Neural progenitor cell (in vitro differentiated cells): ENCODE results near the gene PER2. TPM values are rescaled to one million over a fixed set of nuclear protein-coding genes. Genes with fewer than 3 reads are reported as not detected.

Source experiments
- DNase-seq: peaks from one replicate; pipeline ENCODE4 v3.0.0-alpha.2; 2016; ENCODE audit warnings: low spot score
- H2AFZ ChIP-seq: fragments of 200-600 bp; sonication (generic); replicated peaks from 2 replicates; pipeline ENCODE4 v1.6.1; 2016; ENCODE audit warnings: antibody characterized with exemption
- H3F3A ChIP-seq: fragments of 200-600 bp; sonication (generic); 2 replicates; pipeline ENCODE4 v1.6.1; 2016; ENCODE audit warnings: antibody characterized with exemption, low read depth
- H3K27ac ChIP-seq: fragments of 200-600 bp; sonication (generic); 2 replicates; pipeline ENCODE4 v1.5.1; 2016; ENCODE audit warnings: mild to moderate bottlenecking
- H3K27me3 ChIP-seq: fragments of 200-600 bp; sonication (generic); 2 replicates; pipeline ENCODE4 v1.6.1; 2016; ENCODE audit warnings: mild to moderate bottlenecking, moderate library complexity
- H3K36me3 ChIP-seq: fragments of 200-600 bp; sonication (generic); 2 replicates; pipeline ENCODE4 v1.5.1; 2016
- H3K4me1 ChIP-seq: fragments of 200-600 bp; sonication (generic); 2 replicates; pipeline ENCODE4 v1.6.1; 2016; ENCODE audit warnings: mixed run types
- H3K4me2 ChIP-seq: fragments of 200-600 bp; sonication (generic); 2 replicates; pipeline ENCODE4 v1.6.1; 2016
- H3K4me3 ChIP-seq: fragments of 200-600 bp; sonication (generic); 2 replicates; pipeline ENCODE4 v1.5.1; 2016
- H3K79me2 ChIP-seq: fragments of 200-600 bp; sonication (generic); 2 replicates; pipeline ENCODE4 v1.6.1; 2016; ENCODE audit warnings: low read depth
- H3K9ac ChIP-seq: fragments of 200-600 bp; sonication (generic); 2 replicates; pipeline ENCODE4 v1.6.1; 2016
- H3K9me3 ChIP-seq: fragments of 200-600 bp; sonication (generic); 2 replicates; pipeline ENCODE4 v1.5.1; 2016; ENCODE audit warnings: low read depth
- H4K20me1 ChIP-seq: fragments of 200-600 bp; sonication (generic); 2 replicates; pipeline ENCODE4 v1.6.1; 2016; ENCODE audit warnings: low read depth
- H3K27ac Mint-ChIP-seq: 3 replicates; pipeline ENCODE4 v1.8.0; 2021; ENCODE audit warnings: mixed read lengths
- H3K27me3 Mint-ChIP-seq: 2 replicates; pipeline ENCODE4 v1.8.0; 2022; ENCODE audit warnings: low read depth, mild to moderate bottlenecking, inconsistent platforms, moderate library complexity, mixed read lengths; ENCODE audit not compliant: insufficient read depth
- H3K36me3 Mint-ChIP-seq: 3 replicates; pipeline ENCODE4 v1.8.0; 2021; ENCODE audit warnings: mixed read lengths
- H3K4me1 Mint-ChIP-seq: 3 replicates; pipeline ENCODE4 v1.8.0; 2021; ENCODE audit warnings: mixed read lengths
- H3K4me3 Mint-ChIP-seq: 3 replicates; pipeline ENCODE4 v1.8.0; 2021; ENCODE audit warnings: mild to moderate bottlenecking, moderate library complexity, mixed read lengths
- H3K9me3 Mint-ChIP-seq: 3 replicates; pipeline ENCODE4 v1.8.0; 2020; ENCODE audit warnings: mixed read lengths
- CTCF ChIP-seq: fragments of 200-600 bp; sonication (generic); IDR thresholded peaks from 2 replicates; pipeline ENCODE4 v1.5.1; 2017; ENCODE audit warnings: antibody characterized with exemption, mild to moderate bottlenecking
- EZH2 ChIP-seq: fragments of 200-600 bp; sonication (generic); IDR thresholded peaks from 2 replicates; pipeline ENCODE4 v1.6.1; 2017; ENCODE audit warnings: antibody characterized with exemption, mild to moderate bottlenecking, moderate library complexity
- EZH2phosphoT487 ChIP-seq: fragments of 200-600 bp; sonication (generic); IDR thresholded peaks from 2 replicates; pipeline ENCODE4 v1.6.1; 2017; ENCODE audit warnings: antibody characterized with exemption
- total RNA-seq: library from RNA; depleted of rRNA; stranded (reverse); fragments of >200 nt; gene quantifications from 2 replicates; pipeline ENCODE4 v1.2.3, GENCODE V29; 2015; ENCODE audit warnings: low replicate concordance

The PER2 gene
- total RNA-seq, 1 donor from 2014 or later = 1.4 TPM

- Mint-ChIP-seq H3K27me3 (peaks cover 4% of the 10 kb centered on the region), H3K36me3 (peaks cover 17% of the 10 kb centered on the region), H3K4me1 (peaks cover 34% of the 10 kb centered on the region), H3K9me3 (no peaks in the 10 kb centered on the region), H3K27ac (no peak overlapping the region), H3K4me3 (no peak overlapping the region)
- Histone ChIP-seq H3K4me1 (no peaks in the 10 kb centered on the region), H2AFZ (no peak overlapping the region), H3K4me3 (no peak overlapping the region), H3K9me3 (no peaks in the 10 kb centered on the region), H3K27me3 (no peaks in the 10 kb centered on the region), H3F3A (peaks cover 4% of the 10 kb centered on the region), H3K36me3 (no peaks in the 10 kb centered on the region), H3K79me2 (no peaks in the 10 kb centered on the region), H3K4me2 (no peak overlapping the region), H3K9ac (no peak overlapping the region), H4K20me1 (no peaks in the 10 kb centered on the region), H3K27ac (no peak overlapping the region)
- TF ChIP-seq EZH2 (no peak), EZH2phosphoT487 (no peak), CTCF (no peak)
- no peak for DNase-seq
Observed at GRCh38 chr2:238262496-238263122, 25.8 kb downstream of the PER2 start.

GRCh38 chr2:238261718-238262375 lies 26.6 kb downstream of the PER2 start:
- Histone ChIP-seq H3K4me3 (no peak overlapping the region), H3K79me2 (no peaks in the 10 kb centered on the region), H3K27me3 (no peaks in the 10 kb centered on the region), H3K4me1 (no peaks in the 10 kb centered on the region), H3K36me3 (no peaks in the 10 kb centered on the region), H3K9me3 (no peaks in the 10 kb centered on the region), H3F3A (peaks cover 4% of the 10 kb centered on the region), H3K4me2 (no peak overlapping the region), H3K27ac (no peak overlapping the region), H4K20me1 (peaks cover 2% of the 10 kb centered on the region), H2AFZ (no peak overlapping the region), H3K9ac (no peak overlapping the region)
- DNase-seq = no peak
- H3K27me3 Mint-ChIP-seq = peaks cover 4% of the 10 kb centered on the region
- H3K27ac Mint-ChIP-seq = no peak overlapping the region
- H3K4me1 Mint-ChIP-seq = peaks cover 34% of the 10 kb centered on the region
- H3K4me3 Mint-ChIP-seq = no peak overlapping the region
- H3K9me3 Mint-ChIP-seq = no peaks in the 10 kb centered on the region
- peaks cover 13% of the 10 kb centered on the region for H3K36me3 Mint-ChIP-seq
- no peak for TF ChIP-seq EZH2
- no peak for TF ChIP-seq EZH2phosphoT487
- no peak for TF ChIP-seq CTCF

- H3K9me3 Mint-ChIP-seq = no peaks in the 10 kb centered on the region
- no peak overlapping the region for H3K4me2 ChIP-seq
- no peak for DNase-seq
Observed at GRCh38 chr2:238260883-238261282, 27.5 kb downstream of the PER2 start.

More at GRCh38 chr2:238260883-238261282, 27.5 kb downstream of the PER2 start:
- Histone ChIP-seq H3K27me3 (no peaks in the 10 kb centered on the region), H3K27ac (no peak overlapping the region), H3K36me3 (no peaks in the 10 kb centered on the region), H3K4me3 (no peak overlapping the region), H4K20me1 (peaks cover 5% of the 10 kb centered on the region), H3K79me2 (no peaks in the 10 kb centered on the region), H2AFZ (no peak overlapping the region), H3F3A (peaks cover 4% of the 10 kb centered on the region), H3K4me1 (no peaks in the 10 kb centered on the region), H3K9me3 (no peaks in the 10 kb centered on the region), H3K9ac (no peak overlapping the region)
- Mint-ChIP-seq H3K36me3 (peaks cover 11% of the 10 kb centered on the region), H3K27ac (no peak overlapping the region), H3K4me1 (peaks cover 38% of the 10 kb centered on the region), H3K4me3 (no peak overlapping the region), H3K27me3 (peaks cover 3% of the 10 kb centered on the region)
- TF ChIP-seq EZH2phosphoT487 (no peak), EZH2 (no peak), CTCF (no peak)
